H1 (cell line): ENCODE measurements around the gene BARHL1. TPM values are rescaled to one million over a fixed set of nuclear protein-coding genes. Genes with fewer than 3 reads are reported as not detected.
A peak's percentile ranks its signal among the peaks of the same experiment; 100 is the strongest.

Experiments
- CBX8 ChIP-seq: fragments of 300-800, 300-1000 bp; sonication (generic); IDR thresholded peaks from 2 replicates; pipeline ENCODE4 v1.7.1; 2016; ENCODE audit warnings: low read depth, low read length, borderline replicate concordance
- CREB1 ChIP-seq: IDR thresholded peaks from 2 replicates; pipeline ENCODE4 v1.6.1; 2012; ENCODE audit warnings: inconsistent platforms
- EP300 ChIP-seq, 2 experiments: IDR thresholded peaks; 1 replicate in 1 of 2; 2 replicates in 1 of 2; pipeline ENCODE4 v1.6.1; 2011 to 2012; ENCODE audit warnings: low read depth in 2 of 2, low read length in 2 of 2, mild to moderate bottlenecking in 2 of 2, borderline replicate concordance in 1 of 2, inconsistent platforms in 1 of 2, moderate library complexity in 1 of 2
- FOSL1 ChIP-seq: IDR thresholded peaks from 2 replicates; pipeline ENCODE4 v1.6.1; 2011; ENCODE audit warnings: mild to moderate bottlenecking, low read depth, low read length, moderate library complexity; ENCODE audit not compliant: insufficient read depth
- JUN ChIP-seq: IDR thresholded peaks from 2 replicates; pipeline ENCODE4 v1.6.1; 2011; ENCODE audit warnings: low read depth, mild to moderate bottlenecking, improper control_type of control experiment, low read length
- KDM1A ChIP-seq: fragments of 200-600, 300-600 bp; sonication (generic); IDR thresholded peaks from 2 replicates; pipeline ENCODE4 v1.7.1; 2016; ENCODE audit warnings: mild to moderate bottlenecking, low read length, borderline replicate concordance
- KDM4A ChIP-seq: IDR thresholded peaks from one replicate; pipeline ENCODE4 v1.7.1; 2012; ENCODE audit warnings: low read depth, mild to moderate bottlenecking, moderate library complexity, low read length, inconsistent platforms; ENCODE audit not compliant: severe bottlenecking
- NANOG ChIP-seq: IDR thresholded peaks from 2 replicates; pipeline ENCODE4 v1.6.1; 2011; ENCODE audit warnings: low read length, low read depth, mild to moderate bottlenecking, inconsistent platforms; ENCODE audit not compliant: insufficient read depth, poor library complexity, severe bottlenecking
- PHF8 ChIP-seq: fragments of 200-600 bp; sonication (generic); conservative IDR thresholded peaks from 2 replicates; pipeline ENCODE4 v1.7.1; 2012; ENCODE audit warnings: low read depth, mild to moderate bottlenecking, inconsistent platforms, low read length, moderate library complexity
- POLR2A ChIP-seq, 2 experiments: IDR thresholded peaks; 1 replicate in 1 of 2; 2 replicates in 1 of 2; pipeline ENCODE4 v1.6.1; 2011; ENCODE audit warnings: low read depth in 2 of 2, low read length in 2 of 2, mild to moderate bottlenecking in 2 of 2; ENCODE audit errors: control extremely low read depth in 1 of 2
- RNF2 ChIP-seq: fragments of 200-900, 300-1000 bp; sonication (generic); IDR thresholded peaks from 2 replicates; pipeline ENCODE4 v1.7.1; 2016; ENCODE audit warnings: borderline replicate concordance, low read depth, mild to moderate bottlenecking, antibody characterized with exemption, low read length; ENCODE audit not compliant: poor library complexity, severe bottlenecking; ENCODE audit errors: missing control alignments
- RXRA ChIP-seq: IDR thresholded peaks from 2 replicates; pipeline ENCODE4 v1.6.1; 2011; ENCODE audit warnings: low read depth, mild to moderate bottlenecking, low read length, moderate library complexity; ENCODE audit not compliant: insufficient read depth
- SIN3A ChIP-seq, 2 experiments: IDR thresholded peaks in 1 of 2; conservative IDR thresholded peaks in 1 of 2; 2 replicates each; pipeline ENCODE4 v1.6.1; 2011 to 2012; ENCODE audit warnings: low read length in 2 of 2, improper control_type of control experiment in 1 of 2, low read depth in 1 of 2, mild to moderate bottlenecking in 1 of 2
- SIX5 ChIP-seq: IDR thresholded peaks from 2 replicates; pipeline ENCODE4 v1.6.1; 2011; ENCODE audit warnings: mild to moderate bottlenecking, low read depth, low read length
- SP1 ChIP-seq: IDR thresholded peaks from 2 replicates; pipeline ENCODE4 v1.6.1; 2011; ENCODE audit warnings: low read depth, low read length
- SP2 ChIP-seq: IDR thresholded peaks from 2 replicates; pipeline ENCODE4 v1.6.1; 2012; ENCODE audit warnings: mild to moderate bottlenecking, low read length, inconsistent platforms
- SP4 ChIP-seq: IDR thresholded peaks from 2 replicates; pipeline ENCODE4 v1.6.1; 2012; ENCODE audit warnings: low read length, inconsistent platforms
- TAF7 ChIP-seq: optimal IDR thresholded peaks from 2 replicates; pipeline ENCODE3; 2011; ENCODE audit warnings: low read depth, mild to moderate bottlenecking, inconsistent platforms, low read length, moderate library complexity, borderline replicate concordance
- TCF12 ChIP-seq: IDR thresholded peaks from 2 replicates; pipeline ENCODE4 v1.6.1; 2011; ENCODE audit warnings: low read depth, mild to moderate bottlenecking, low read length
- ZNF274 ChIP-seq: IDR thresholded peaks from 2 replicates; pipeline ENCODE4 v1.7.0; 2012; ENCODE audit warnings: low read length, borderline replicate concordance; ENCODE audit errors: extremely low read depth
- polyA plus RNA-seq, 7 experiments: library from polyadenylated mRNA; depleted of rRNA in 3 of 7; stranded (reverse) in 5 of 7; unstranded in 2 of 7; fragments of >200 nt in 5 of 7; fragments of 200-250 nt in 2 of 7; gene quantifications; 1 replicate in 5 of 7; 2 replicates in 1 of 7; 4 replicates in 1 of 7; pipeline versions ENCODE4 v1.2.1 to v1.2.3, GENCODE V29; 2011 to 2013; ENCODE audit warnings: missing spikeins in 2 of 7, mixed read lengths in 2 of 7
- total RNA-seq: library from RNA; stranded (reverse); fragmentation: NEBNext Ultra II Directional; extraction: Animal tissue kit (Norgen Biotek cat#: 25700); gene quantifications from 2 replicates; pipeline ENCODE4 v1.2.1, GENCODE V29; 2021
- TF ChIP-seq, protein P1 (sequence below): IDR thresholded peaks from 2 replicates; pipeline ENCODE4 v1.6.1; 2011; ENCODE audit warnings: low read depth, mild to moderate bottlenecking, low read length; ENCODE audit not compliant: insufficient read depth
- TF ChIP-seq, protein P2 (sequence below): IDR thresholded peaks from 2 replicates; pipeline ENCODE4 v1.6.1; 2012; ENCODE audit warnings: inconsistent platforms
- TF ChIP-seq, protein P3 (sequence below): IDR thresholded peaks from 2 replicates; pipeline ENCODE4 v1.6.1; 2012; ENCODE audit warnings: inconsistent platforms

Gene BARHL1
- total and polyA plus RNA-seq, 2 of the 8 experiments (the other 6 are each of a cell fraction or from before 2014, with no cell fraction given), result not detected

DNA sequence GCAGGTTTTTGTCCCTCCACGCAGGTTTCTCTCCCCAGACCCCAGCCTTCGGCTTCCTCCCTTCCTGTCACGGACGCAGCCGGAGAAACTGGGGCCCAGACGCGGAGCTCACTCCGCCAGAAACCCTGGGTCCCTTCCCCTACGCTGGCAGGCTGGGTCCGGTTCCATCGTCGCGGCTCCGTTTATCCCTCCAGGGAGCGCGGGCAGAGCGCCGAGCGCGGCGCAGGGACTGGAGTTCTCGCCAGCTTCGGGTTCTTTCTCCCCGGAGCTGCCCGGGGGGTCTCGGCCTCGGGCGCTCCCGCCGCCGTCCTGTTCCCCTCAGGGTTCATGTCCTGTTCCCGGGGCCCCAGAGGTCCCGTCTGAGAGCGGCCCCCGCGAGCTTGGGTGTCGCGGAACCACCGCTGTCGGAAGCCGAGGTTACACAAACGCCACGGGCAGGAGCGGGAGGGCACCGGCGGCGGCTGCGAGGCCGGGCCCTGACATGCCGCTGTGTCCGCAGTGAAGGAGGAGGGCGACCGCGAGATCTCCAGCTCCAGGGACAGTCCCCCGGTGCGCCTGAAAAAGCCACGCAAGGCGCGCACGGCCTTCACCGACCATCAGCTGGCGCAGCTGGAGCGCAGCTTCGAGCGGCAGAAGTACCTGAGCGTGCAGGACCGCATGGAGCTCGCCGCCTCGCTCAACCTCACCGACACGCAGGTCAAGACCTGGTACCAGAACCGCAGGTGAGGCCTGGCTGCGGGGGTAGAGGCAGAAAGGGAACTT lies 4.6 kb downstream of the BARHL1 start (continued):
- TF ChIP-seq SP1 (no peak), JUN (no peak), RNF2 (no peak), KDM1A (no peak), PHF8 (no peak), NANOG (no peak), POLR2A (IDR thresholded peaks at IDR 0.05; ENCODE audit: control extremely low read depth in 1 of 2, low read depth in 2 of 2, low read length in 2 of 2) (no peak), SP2 (no peak), EP300 (IDR thresholded peaks at IDR 0.05; ENCODE audit: borderline replicate concordance in 1 of 2, low read depth in 2 of 2, low read length in 2 of 2) (no peak), CREB1 (no peak), RXRA (no peak), SIX5 (no peak), CBX8 (peak; percentile 6; the same call in 1 of the 2 replicates), KDM4A (peak; percentile 30), TCF12 (no peak), SIN3A (conservative IDR thresholded peaks at IDR 0.05 in 1 of 2, IDR thresholded peaks at IDR 0.05 in 1 of 2; ENCODE audit: low read depth in 1 of 2, low read length in 2 of 2) (no peak), ZNF274 (no peak), FOSL1 (no peak), SP4 (no peak), TAF7 (no peak)
- TF ChIP-seq, protein P1, sequence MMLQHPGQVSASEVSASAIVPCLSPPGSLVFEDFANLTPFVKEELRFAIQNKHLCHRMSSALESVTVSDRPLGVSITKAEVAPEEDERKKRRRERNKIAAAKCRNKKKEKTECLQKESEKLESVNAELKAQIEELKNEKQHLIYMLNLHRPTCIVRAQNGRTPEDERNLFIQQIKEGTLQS, result no peak
- TF ChIP-seq, protein P2, sequence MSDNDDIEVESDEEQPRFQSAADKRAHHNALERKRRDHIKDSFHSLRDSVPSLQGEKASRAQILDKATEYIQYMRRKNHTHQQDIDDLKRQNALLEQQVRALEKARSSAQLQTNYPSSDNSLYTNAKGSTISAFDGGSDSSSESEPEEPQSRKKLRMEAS, result no peak; the same call in 1 of the 2 replicates
- TF ChIP-seq, protein P3, sequence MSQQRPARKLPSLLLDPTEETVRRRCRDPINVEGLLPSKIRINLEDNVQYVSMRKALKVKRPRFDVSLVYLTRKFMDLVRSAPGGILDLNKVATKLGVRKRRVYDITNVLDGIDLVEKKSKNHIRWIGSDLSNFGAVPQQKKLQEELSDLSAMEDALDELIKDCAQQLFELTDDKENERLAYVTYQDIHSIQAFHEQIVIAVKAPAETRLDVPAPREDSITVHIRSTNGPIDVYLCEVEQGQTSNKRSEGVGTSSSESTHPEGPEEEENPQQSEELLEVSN, result peak; percentile 25; the same call in 1 of the 2 replicates
